Ammon's horn (tissue), 1 donor: ENCODE results near the gene MSL3.

Source experiments
- DNase-seq: peaks from one replicate; pipeline ENCODE4 v3.0.0-alpha.2; 2016; ENCODE audit warnings: low spot score

MSL3 gene, protein sequence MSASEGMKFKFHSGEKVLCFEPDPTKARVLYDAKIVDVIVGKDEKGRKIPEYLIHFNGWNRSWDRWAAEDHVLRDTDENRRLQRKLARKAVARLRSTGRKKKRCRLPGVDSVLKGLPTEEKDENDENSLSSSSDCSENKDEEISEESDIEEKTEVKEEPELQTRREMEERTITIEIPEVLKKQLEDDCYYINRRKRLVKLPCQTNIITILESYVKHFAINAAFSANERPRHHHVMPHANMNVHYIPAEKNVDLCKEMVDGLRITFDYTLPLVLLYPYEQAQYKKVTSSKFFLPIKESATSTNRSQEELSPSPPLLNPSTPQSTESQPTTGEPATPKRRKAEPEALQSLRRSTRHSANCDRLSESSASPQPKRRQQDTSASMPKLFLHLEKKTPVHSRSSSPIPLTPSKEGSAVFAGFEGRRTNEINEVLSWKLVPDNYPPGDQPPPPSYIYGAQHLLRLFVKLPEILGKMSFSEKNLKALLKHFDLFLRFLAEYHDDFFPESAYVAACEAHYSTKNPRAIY

DNA sequence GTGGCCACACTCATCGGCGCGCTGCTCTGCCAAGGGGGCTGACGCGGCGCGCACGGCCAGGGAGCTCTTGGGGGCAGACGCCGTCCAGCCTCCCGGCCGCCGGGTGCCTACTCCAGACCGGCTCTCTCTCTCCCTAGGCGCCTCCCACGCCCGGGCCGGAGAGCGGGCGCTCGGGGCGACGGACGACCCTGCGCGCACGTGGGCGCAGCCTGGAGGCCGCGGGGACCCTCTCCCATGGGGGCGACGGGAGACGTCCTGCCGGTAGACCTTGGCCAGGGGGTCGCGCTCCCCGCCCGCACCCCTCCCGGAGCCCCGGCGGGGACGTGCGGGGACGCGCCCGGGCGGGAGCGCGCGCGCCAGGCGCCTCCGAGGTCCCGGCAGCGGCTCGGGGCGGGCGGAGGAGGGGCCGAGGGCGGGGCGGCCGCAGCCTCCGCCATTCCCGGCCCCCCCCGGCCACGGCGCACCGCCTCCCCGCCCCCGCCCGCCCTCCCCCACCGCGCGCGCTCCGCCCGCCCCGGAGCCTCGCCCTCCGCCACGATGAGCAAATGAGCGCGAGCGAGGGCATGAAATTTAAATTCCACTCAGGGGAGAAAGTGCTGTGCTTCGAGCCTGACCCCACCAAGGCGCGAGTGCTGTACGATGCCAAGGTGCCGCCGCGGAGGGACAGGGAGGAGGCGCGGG is at the start of gene MSL3:
Gene MSL3, plus strand, starts transcription at position 519 of the 681 bp plus-strand sequence. Its CDS starts 27 bp downstream, at position 546.
- DNase-seq, result peak; percentile 56

DNA sequence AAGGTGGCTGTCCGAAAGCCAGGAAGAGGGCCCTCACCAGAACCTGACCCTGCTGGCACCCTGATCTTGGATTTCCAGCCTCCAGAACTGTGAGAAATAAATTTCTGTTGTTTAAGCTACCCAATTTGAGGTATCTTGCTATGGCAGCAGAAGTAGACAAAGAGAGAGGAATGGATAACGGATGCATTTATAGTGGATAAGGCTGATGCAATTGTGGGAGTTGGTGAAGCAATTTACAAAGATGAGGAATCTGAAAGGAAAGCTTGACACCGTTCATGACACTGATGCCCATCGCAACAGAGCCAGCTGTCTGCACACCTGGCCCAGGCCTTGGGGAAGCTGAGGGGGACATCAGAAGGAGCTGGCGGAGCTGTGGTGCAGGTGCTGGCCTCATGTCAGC is 35.7 kb upstream of the MSL3 start:
- no peak for DNase-seq

DNA sequence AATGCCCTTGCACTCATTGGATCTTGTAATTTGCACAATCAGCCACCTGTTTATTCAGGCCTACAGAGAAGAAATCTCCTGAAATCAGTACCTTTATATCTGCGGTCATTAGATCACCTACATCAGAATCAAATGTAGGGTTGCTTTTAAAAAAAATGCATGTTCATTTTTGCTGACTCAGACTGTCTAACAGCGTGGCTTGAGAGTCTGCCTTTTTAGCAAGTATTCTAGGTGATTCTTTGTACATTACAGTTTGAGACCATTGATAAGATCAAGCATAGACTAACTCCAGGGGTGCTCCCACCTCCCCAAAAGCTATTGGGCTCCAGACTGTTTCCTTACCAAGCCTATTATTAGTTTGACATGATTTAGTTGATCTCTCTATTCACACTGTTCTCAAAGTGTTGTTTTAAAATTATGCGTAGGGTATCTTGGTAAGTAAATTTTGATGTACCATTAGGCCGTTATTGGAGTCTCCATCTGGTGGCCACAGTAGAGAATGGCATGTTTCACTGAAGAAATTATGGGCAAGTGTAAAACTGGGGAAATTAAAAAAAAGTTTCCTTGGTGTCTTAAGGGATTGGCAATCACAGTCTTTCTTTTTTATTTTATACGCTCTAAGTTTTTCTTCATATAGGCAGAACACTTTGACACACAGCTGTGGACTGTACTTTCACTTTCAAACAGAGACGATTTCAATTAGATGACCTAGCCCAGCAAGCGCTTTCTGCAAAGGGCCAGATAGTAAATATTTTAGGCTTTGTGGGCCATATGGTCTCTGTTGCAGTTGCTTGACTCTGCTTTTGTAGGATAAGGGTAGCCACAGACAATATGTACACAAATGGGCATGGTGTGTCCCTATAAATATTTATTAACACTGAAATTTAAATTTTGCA is 33.7 kb upstream of the MSL3 start:
- DNase-seq, result peak; percentile 14

DNA sequence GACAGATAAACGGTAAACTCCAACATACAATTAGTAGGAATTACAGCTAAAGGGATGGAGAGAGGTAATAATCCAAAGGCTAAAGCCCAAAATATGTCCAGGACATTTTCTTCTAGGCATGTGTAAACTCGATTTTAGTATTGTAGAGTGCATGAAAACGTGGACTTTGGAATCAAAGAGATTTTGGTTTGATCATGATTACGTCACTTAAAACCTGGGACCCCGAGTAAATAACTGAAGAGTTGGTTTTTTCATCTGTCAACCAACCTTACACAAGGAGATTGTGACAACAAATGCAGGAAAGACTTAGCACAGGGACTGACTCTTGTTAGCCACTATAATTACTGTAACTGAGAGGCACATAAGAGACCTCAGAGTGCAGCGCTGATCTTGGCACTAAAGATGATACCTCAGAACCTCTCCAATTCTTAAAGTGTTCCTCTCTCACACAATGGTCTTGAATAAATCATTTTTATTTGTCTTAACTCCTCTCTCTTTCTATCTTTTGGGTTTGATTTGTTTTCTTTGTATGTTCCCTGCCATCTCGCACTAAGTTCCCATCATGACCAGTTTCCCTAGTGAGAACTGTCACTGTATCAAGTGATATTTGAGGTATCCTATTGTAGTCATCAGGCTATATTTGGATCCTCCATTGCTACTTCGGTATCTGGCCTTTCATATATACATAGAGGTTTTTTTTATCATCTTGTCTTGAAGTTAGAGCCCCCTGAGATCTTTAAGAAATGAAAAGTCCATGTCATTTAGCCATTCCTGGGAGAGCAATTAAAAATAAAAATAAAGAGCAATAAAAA is 32.2 kb upstream of the MSL3 start:
- no peak for DNase-seq

DNA sequence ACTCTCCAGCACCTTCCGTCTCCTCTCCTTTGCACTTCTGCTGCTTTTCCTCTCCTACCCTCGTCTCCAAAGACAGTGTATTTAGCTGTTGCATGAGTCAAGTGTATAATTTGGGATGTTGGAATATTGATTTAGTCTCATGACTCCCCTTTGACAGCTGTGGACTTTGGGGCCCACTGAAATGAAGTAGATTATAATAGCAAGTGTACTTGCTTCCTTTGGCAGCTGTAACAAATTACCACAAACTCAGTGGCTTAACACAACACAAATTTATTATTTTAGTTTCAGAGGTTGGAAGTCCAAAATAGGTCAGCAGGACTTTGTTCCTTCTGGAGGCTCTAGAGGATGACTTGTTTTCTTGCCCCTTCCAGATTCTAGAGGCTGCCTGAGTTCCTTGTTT is 29.5 kb upstream of the MSL3 start:
- DNase-seq, result no peak

DNA sequence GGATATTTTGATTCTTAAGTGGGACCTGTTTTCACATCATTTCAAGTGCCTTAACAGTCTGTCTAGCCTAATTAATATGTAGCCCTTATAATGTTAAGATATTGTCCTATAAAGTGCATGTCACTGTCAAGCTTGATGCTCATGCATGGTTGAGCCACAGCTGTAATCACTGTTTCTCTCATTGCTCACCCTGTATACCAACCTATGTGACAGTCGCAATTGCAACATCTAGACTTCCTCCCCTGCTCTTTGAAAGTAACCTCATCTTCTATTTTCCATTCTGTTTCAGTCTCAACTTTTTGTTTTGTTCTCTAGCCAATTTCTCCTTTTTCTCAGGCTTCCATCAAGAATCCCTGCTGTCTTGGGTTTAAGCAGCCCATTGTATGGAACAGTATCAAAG is 24.4 kb upstream of the MSL3 start:
- DNase-seq, result no peak

DNA sequence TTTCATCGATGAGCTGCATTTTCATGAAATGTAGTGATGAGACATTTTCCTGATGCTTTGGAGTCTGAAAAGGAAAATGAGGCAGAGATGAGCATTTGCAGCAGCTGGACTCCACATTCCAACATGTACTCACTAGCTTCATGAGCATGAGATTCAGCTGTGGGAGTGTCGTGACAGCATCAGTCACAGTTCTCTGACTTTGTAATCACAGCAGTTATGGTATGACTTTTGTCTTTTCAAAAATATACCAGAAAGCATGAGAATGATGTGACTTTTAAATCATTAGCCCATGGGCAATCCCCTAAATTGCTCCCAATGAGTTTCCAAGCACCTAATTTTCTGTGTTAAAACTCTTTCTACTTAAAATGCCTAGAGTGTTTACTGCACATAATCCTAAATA is 18.3 kb upstream of the MSL3 start:
- no peak for DNase-seq

DNA sequence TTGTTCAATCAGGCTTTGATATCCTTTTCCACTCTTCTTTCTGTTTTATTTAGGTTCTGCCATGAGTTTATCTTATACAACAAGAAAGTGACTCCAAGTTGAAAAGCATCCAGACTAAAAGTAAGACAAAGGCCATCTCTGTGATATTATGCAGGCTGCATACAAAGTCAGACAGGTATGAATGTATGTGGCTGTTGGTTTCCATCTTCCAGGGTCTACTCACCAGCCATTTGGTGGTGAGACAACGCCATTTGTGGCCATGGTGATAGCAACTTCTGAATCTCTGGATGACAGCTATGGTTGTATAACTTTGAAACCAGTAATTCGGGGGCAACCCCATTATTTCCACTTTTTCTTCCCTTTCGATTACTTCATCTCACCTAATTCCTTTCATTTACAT is 17.2 kb upstream of the MSL3 start:
- DNase-seq, result no peak

DNA sequence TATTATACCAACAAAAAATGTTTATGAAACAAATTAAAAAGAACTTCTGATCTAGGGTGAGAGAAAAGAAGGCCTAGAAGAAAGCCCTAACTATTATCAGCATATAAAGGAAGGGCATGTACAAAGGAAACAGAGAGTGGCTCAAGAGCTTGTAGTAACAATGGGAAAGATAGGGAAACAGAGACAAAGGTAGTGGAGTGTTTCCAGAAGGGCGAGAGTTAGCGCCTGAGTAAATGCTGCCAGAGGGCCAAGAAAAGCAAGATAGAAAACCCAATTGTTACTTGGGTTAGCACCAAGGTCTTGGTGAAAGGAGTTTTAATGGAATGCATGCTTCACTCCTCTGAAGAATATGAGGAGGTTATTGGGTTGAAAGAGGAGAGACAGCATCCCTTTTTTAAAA is 16.5 kb upstream of the MSL3 start:
- no peak for DNase-seq

DNA sequence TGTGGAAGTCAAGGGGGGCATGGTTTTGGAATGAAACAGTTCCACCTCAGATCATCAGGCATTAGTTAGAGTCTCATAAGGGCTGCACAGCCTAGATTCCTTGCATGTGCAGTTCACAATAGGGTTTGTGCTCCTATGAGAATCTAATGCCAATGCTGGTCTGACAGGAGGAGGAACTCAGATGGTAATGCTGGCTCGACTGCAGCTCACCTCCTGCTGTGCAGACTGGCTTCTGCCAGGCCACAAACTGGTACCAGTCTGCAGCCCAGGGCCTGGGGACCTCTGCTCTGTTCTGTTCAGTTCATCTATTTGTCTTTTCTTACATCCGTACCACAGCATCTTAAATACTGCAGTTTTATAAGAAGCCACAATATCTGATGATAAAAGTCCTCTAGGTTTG is 12.2 kb upstream of the MSL3 start:
- DNase-seq, result no peak

DNA sequence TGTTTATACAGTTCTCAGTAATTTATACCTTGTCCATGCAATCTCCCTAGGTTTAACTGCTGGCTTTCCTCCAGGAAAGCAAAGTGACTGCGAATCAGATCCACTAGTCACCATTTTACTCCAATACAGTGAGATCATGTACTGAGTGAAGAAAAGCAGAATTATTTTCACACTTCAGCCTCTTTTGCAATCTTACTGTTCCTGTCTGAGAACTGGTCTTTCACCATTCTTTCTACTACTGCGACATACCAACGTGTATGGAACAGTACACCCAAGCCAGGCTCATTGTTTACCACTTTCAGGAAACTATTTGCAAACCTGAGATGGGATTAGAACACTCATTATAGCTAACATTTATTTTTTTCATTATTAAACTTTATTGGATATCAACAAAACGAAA is 8.0 kb upstream of the MSL3 start:
- no peak for DNase-seq

DNA sequence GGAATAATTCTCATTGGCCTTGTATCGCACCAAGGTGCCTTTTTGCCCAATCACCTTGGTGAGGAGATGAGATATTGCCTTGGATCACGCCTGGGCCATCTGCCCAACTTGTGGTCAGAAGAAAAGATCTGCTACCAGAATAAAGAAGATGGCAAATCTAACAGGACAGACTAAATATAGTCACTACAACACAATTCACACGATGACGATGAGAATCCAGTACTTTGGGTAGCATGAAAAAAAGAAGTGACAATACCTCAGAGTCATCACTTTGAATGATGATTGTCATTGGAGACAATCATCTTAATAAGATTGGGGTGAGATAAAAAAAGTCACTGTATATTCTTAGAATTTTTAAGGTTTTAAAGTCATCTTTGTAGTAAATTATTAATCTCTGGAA is 7.3 kb upstream of the MSL3 start:
- no peak for DNase-seq

DNA sequence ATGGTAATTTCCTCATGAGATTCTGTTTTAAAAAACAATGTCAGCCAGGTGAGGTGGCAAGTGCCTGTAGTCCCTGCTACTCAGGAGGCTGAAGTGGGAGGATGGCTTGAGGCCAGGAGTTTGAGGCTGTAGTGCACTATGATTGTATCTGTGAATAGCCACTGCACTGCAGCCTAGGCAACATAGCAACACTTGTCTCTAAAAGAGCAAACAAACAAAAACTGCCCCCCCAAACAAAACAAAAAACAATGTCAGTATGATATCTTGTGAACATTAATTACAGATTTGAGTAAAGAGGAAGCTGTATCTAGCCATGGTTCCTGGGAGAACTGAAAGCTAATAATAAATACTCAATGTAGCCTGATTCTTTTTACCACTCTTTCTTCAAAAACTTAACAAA is 6.8 kb upstream of the MSL3 start:
- DNase-seq, result no peak

DNA sequence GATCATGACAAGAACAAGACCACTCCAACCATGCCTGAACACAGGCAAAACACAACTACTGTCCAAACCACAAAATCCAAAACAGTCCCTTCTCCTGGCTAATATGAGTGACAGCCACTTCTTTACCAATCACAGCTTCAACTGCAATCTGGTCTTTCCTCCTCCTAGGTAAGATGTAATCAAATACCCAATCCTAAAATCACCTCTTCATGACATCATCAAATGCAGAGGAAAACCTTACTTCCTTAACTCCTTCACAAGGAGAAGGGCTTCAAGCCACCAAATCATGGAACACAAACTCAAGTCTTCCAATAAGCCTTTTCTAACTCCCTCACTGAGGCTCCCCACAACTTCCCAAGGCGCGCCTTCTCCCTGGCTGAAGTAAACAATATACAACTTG is 4.4 kb upstream of the MSL3 start:
- DNase-seq, result no peak

DNA sequence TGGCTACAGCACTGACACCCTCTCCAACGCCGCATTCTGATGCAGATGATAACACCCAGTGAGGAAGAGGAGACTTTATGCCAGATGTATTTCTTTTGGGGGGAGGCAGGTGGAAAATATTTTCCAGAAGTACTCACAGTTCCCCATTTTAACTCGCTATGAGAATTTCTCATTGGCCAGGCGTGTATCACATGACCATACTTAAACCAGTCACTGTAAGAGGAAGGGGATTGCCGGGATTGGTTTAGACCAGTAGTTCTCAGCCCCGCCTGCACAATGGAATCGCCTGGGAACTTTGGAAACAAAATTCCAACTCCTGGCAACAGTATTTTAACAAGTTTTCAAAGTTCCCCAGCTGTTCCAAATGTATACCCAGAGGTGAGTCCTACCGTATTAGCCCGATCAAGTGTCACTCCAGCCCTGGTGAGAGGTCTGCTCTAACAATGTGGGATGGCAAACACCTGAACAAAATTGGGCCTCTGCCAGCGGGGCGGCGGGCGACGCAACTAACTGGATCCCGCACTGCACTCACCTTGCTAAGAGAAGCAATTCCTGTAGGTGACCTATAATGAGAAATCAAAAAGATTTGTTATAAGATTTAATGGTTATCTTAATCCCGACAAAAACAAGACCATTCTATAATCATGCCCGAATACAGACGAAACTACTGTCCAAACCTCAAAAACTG is 2.9 kb upstream of the MSL3 start:
- no peak for DNase-seq

DNA sequence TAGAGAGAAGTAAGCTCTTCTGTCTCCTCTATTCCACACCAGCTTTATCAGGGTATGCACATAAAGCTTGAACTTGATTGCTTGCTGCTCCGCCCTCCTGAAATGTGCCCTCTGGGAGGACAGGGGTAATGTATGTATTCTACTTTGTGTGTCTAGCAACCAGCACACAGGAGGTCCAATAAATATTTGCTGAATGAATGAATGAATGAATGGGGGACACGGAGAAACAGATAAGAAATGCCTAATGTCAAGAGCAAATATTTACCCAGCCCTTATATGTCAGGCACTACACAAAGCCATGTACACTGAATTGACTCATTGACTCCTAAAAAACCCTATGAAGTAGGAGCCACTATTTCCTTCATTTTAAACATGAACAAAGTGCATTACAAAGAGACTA is 2.3 kb upstream of the MSL3 start:
- DNase-seq, result no peak

DNA sequence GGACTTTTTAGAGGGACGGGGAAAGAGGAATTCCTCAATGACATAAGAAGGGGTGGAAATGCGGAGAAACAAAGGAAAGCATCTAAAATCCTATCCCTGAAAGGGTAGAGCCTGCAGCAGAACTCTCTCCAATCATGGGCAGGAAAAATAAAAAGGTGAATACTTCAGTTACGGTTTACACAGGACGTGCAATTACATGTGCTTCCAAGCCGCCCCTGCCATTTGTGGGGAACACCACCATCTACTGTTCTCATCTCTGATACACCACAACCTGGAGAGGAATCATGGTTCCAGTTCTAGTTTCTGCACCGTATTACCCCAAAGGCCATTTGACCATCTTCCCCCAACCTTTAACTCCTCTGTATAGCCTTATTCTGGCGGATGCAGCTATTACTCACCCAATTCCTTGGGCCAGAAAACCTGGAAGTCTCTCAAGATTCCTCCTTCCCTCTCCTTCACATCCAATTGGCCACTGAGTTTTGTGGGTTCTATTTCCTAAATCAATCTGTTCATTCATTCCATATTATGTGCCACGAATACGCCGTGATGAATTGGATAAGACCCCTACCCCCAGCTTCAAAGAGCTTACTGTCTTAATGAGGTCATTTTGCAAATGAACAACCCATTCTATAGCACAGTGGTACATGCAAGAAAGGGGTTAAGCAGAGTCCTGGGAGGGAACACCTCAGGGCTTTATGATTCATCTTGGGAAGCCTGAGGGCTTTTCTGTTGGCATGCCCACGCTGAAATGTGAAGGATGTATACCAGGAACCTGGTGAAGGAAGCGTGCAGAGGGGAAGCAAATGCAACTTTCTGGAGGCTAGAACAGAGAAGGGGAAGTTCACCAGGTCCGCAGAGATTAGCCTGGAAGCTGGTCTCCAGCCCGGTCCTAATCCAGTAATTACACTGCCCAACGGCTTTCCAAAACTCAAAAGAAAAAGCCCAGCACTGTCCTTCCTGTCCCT is 1.4 kb upstream of the MSL3 start:
- no peak for DNase-seq

DNA sequence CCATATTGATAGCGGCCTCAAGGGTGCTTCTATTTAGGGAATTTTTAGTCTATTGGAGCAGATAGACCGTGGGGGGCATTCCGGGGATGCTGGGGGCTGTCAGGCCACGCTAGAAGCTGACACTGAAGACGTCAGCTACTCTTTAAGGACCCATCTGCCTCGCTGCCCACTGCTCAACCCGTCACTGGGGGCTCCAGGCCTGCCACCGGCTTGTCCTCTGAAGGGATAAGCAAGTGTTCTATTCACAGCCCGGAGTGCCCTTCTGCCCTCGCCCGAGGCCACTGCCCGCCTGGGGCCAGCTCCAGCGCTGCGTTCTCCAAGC is 679 bp upstream of the MSL3 start:
- DNase-seq, result no peak

DNA sequence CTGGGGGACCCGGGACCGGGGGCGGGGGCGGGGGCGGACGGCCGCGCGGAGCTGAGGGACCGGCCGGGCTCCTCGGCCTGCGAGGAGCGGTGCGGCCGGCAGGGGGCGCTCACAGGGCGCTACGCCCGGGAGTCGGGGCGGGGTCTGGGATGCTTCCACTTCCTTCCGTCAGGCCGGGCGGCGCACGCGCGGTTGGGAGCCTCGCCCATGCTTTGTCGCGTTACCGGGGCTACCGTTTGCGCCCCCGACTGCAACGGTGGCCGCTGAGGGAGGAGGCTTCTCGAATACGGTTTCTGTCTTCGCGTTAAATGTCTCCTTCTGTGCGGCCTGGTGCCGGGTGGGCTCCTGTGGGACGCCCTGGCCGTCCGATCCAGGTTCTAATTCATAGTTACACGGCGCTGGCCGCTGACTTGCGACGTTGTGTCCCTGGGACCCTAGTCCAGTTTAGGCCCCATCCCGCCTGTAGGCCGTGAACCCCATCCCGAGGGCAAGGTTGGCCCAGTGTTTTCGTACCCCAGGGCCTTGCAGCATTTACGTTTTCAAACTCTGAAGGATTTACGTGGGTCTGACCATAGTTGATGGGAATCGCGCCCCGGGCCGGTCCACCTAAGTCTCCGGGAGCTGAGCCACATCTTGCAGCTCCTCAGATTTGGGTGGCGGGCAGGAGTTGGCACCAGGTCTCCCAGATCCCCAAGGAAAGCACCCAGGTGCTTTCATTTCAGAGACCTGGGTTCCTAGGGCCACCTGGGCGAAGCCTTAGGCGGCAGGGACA is 549 bp downstream of the MSL3 start:
- peak; percentile 83 for DNase-seq
